Fibroblast of mammary gland (primary cell): ENCODE results near the gene CDH13.

Source experiments
- DNase-seq: peaks from one replicate; pipeline ENCODE4 v3.0.0-alpha.2; 2010; ENCODE audit warnings: low read depth
- H3K4me3 ChIP-seq: 2 replicates; pipeline ENCODE4 v1.5.1; 2011; ENCODE audit warnings: low read depth, mild to moderate bottlenecking, low read length, moderate library complexity; ENCODE audit not compliant: control insufficient read depth
- TF ChIP-seq, protein P1 (sequence below): conservative IDR thresholded peaks from 2 replicates; pipeline ENCODE4 v1.5.1; 2011; ENCODE audit warnings: low read depth, low read length, inconsistent platforms; ENCODE audit not compliant: control insufficient read depth, insufficient read depth

CDH13 gene

DNA sequence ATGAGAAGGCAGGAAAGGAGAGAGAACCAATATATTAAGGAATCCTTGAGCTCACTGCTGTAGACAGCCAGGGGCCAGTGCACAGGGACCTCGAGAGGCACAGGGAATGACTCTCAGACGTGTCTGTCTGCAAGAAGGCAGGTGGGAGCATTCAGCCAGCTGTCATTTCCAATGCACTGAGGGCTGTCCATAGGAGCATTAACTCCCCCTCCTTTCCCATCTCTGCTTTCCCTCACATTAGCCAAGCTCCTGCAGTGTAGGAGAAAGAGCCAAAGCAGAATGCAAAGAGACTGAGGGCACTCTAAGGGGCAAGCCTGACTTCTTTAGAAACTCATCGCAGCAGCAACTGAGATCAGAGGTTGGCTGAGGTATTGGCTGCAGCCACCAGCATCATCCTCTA is 218.3 kb downstream of the CDH13 start:
- no peak for DNase-seq
- H3K4me3 ChIP-seq, result no peak overlapping the region
- TF ChIP-seq, protein P1, sequence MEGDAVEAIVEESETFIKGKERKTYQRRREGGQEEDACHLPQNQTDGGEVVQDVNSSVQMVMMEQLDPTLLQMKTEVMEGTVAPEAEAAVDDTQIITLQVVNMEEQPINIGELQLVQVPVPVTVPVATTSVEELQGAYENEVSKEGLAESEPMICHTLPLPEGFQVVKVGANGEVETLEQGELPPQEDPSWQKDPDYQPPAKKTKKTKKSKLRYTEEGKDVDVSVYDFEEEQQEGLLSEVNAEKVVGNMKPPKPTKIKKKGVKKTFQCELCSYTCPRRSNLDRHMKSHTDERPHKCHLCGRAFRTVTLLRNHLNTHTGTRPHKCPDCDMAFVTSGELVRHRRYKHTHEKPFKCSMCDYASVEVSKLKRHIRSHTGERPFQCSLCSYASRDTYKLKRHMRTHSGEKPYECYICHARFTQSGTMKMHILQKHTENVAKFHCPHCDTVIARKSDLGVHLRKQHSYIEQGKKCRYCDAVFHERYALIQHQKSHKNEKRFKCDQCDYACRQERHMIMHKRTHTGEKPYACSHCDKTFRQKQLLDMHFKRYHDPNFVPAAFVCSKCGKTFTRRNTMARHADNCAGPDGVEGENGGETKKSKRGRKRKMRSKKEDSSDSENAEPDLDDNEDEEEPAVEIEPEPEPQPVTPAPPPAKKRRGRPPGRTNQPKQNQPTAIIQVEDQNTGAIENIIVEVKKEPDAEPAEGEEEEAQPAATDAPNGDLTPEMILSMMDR, result no peak

DNA sequence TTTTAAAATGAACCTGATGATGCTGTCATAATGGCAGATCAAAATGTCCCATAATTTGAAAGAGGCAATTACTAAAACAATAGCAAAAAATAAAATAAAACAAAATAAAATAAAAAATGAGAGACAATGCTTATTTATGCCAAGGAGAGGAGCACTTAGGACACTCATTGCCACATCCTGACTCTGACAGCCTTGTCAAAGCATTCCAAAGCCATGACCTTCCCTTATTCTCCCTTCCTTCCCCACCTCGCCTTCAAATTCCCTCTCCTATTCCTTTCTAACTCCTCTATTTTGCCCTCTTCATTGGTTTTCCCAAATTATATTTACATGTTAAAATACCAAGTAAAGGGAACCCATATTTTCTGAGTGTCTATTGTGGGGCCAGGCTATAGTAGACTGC is 220.0 kb downstream of the CDH13 start:
- no peak overlapping the region for H3K4me3 ChIP-seq
- TF ChIP-seq, protein P1, result no peak
- DNase-seq, result peak; percentile 5

DNA sequence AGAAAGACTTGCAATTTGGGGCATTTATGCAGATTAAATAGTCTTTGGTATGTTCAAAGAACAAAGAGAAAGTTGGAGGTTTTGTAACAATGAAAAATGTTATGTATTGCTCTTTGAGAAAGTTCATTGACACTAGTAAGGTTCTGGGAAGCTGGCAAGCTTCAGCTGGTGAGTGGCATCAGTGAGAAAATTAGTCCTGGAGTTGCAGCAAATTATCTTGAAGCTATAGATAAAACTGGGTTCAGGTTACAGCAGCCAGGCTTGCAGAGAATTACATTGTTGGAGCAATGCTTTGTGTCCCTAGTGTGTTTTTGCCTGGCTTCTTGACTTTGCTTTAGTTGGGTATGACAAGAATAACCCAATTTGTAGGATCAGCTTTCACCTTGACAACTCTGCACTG is 221.2 kb downstream of the CDH13 start:
- DNase-seq, result no peak
- TF ChIP-seq, protein P1, result no peak
- H3K4me3 ChIP-seq, result no peak overlapping the region

DNA sequence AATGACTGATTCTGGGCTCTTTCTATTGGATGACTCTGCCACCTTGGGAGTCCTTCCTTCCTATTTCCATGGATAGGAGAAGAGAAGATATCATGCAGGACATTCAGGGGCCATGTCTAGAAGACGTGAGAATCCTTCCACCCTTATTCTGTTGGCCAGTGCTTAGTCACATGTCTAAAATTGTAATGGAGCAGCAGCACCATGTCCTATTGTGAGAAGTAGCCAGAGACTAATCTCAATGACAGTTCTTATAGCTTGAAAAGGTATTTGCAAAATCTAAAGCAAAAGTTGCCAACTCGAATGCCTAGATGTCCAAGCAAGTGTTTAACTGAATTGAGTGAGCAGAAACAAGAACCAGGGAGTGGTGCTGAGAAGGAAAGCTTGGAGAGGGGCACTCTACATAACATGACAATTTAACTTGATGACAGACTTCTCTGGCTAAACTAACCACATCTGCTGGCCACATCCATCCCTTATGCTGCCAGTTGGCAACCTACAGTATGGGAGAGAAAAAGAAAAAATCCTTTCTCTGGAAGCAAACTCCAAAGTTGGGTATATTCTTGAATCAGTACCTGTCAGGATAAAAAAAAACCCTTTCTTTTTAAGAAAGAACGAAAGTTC is 225.7 kb downstream of the CDH13 start:
- TF ChIP-seq, protein P1, result no peak
- DNase-seq, result no peak
- H3K4me3 ChIP-seq, result no peak overlapping the region

DNA sequence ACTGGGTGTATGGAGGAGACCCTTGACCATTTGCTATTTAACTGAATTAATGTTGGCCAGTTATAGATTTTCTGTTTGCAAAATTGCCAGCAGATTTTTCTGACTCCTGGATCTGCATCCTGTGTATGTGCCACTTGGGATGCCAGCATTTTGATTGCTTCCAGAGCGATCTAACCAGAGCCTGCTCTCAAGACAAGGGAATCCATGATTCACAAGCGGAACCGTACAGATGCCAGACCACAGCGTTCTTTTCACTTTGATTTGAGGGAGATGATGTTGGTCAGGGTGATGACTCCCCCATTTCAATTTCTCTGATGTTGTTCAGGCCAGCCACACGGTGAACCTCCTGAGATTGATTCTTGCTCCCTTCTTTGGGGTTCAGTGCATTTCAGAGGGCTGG is 228.7 kb downstream of the CDH13 start:
- no peak overlapping the region for H3K4me3 ChIP-seq
- TF ChIP-seq, protein P1, result no peak
- peak; percentile 52 for DNase-seq

DNA sequence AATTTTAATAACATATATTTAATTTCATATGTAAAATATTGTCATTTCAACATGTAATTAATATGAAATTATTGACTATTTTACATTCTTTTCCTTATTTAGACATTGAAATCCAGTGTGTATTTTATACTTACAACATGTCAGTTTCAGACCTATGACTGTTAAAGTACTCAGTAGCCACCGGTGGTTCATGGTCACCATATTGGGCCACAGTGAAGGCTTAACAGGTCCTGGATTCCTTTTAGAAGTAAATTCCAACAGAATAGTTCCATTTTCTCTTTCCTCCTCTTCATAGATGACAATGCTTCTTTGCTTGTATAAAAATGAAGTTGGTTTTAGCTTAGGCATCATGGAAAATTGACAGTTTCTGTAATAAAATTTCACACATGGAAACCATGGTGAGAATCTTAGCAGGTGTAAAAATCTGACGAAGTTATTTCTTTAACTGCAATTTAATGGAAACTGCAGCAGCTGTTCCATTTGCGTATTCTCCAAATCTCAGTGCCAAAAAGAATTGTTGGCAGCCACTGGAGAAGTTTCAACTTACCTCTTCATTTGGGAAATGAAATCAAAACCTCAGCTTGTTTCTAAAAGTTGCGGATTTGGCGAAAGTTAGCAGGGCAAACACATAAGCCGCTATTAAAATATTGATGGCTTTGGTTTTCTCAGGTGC is 231.1 kb downstream of the CDH13 start:
- H3K4me3 ChIP-seq, result no peak overlapping the region
- TF ChIP-seq, protein P1, result no peak
- DNase-seq, result no peak

DNA sequence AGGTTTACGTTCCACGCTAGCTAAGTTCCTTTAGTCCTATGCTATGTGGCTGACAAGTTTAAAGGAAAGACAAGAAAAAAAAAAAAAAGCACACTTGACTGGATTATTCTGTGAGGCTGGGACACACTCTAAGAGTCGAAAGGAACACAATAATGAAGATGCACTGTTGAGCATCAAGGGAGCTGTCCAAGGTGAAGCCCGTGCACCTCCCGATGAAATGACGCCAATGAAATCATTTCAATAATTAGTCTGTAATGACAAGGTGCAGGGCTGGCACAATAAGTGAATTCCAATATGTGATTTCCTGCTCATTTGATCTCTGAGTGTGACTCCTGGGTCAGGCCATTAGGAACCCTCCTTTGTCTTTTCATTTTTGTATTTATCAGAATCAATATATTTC is 232.9 kb downstream of the CDH13 start:
- no peak overlapping the region for H3K4me3 ChIP-seq
- no peak for DNase-seq
- TF ChIP-seq, protein P1, result no peak
